H1 (cell line): ENCODE measurements around the gene CEP152. TPM values are rescaled to one million over a fixed set of nuclear protein-coding genes. Genes with fewer than 3 reads are reported as not detected.

Experiments used
- CBX8 ChIP-seq: fragments of 300-800, 300-1000 bp; sonication (generic); IDR thresholded peaks from 2 replicates; pipeline ENCODE4 v1.7.1; 2016; ENCODE audit warnings: low read depth, low read length, borderline replicate concordance
- CEBPB ChIP-seq: IDR thresholded peaks from 2 replicates; pipeline ENCODE4 v1.6.1; 2012; ENCODE audit warnings: low read depth, low read length
- EGR1 ChIP-seq: IDR thresholded peaks from 2 replicates; pipeline ENCODE4 v1.6.1; 2011; ENCODE audit warnings: low read depth, low read length, borderline replicate concordance
- EP300 ChIP-seq, 2 experiments: IDR thresholded peaks; 1 replicate in 1 of 2; 2 replicates in 1 of 2; pipeline ENCODE4 v1.6.1; 2011 to 2012; ENCODE audit warnings: low read depth in 2 of 2, low read length in 2 of 2, mild to moderate bottlenecking in 2 of 2, borderline replicate concordance in 1 of 2, inconsistent platforms in 1 of 2, moderate library complexity in 1 of 2
- JUN ChIP-seq: IDR thresholded peaks from 2 replicates; pipeline ENCODE4 v1.6.1; 2011; ENCODE audit warnings: low read depth, mild to moderate bottlenecking, improper control_type of control experiment, low read length
- KDM4A ChIP-seq: IDR thresholded peaks from one replicate; pipeline ENCODE4 v1.7.1; 2012; ENCODE audit warnings: low read depth, mild to moderate bottlenecking, moderate library complexity, low read length, inconsistent platforms; ENCODE audit not compliant: severe bottlenecking
- POLR2A ChIP-seq, 2 experiments: IDR thresholded peaks; 1 replicate in 1 of 2; 2 replicates in 1 of 2; pipeline ENCODE4 v1.6.1; 2011; ENCODE audit warnings: low read depth in 2 of 2, low read length in 2 of 2, mild to moderate bottlenecking in 2 of 2; ENCODE audit errors: control extremely low read depth in 1 of 2
- SP4 ChIP-seq: IDR thresholded peaks from 2 replicates; pipeline ENCODE4 v1.6.1; 2012; ENCODE audit warnings: low read length, inconsistent platforms
- TBP ChIP-seq: IDR thresholded peaks from 2 replicates; pipeline ENCODE4 v1.6.1; 2011; ENCODE audit warnings: low read depth, low read length, improper control_type of control experiment
- ZNF274 ChIP-seq: IDR thresholded peaks from 2 replicates; pipeline ENCODE4 v1.7.0; 2012; ENCODE audit warnings: low read length, borderline replicate concordance; ENCODE audit errors: extremely low read depth
- polyA plus RNA-seq, 7 experiments: library from polyadenylated mRNA; depleted of rRNA in 3 of 7; stranded (reverse) in 5 of 7; unstranded in 2 of 7; fragments of >200 nt in 5 of 7; fragments of 200-250 nt in 2 of 7; gene quantifications; 1 replicate in 5 of 7; 2 replicates in 1 of 7; 4 replicates in 1 of 7; pipeline versions ENCODE4 v1.2.1 to v1.2.3, GENCODE V29; 2011 to 2013; ENCODE audit warnings: missing spikeins in 2 of 7, mixed read lengths in 2 of 7
- total RNA-seq: library from RNA; stranded (reverse); fragmentation: NEBNext Ultra II Directional; extraction: Animal tissue kit (Norgen Biotek cat#: 25700); gene quantifications from 2 replicates; pipeline ENCODE4 v1.2.1, GENCODE V29; 2021

The CEP152 gene
- total and polyA plus RNA-seq, 2 of the 8 experiments (the other 6 are each of a cell fraction or from before 2014, with no cell fraction given): 1.4 to 16.2 TPM

GRCh38 chr15:48748535-48748934 is 62.3 kb downstream of the CEP152 start (continued):
- TF ChIP-seq SP4 (no peak), ZNF274 (no peak), EP300 (IDR thresholded peaks at IDR 0.05; ENCODE audit: borderline replicate concordance in 1 of 2, low read depth in 2 of 2, low read length in 2 of 2) (no peak), KDM4A (no peak), CEBPB (no peak), POLR2A (IDR thresholded peaks at IDR 0.05; ENCODE audit: control extremely low read depth in 1 of 2, low read depth in 2 of 2, low read length in 2 of 2) (no peak), EGR1 (no peak), TBP (no peak), JUN (no peak), CBX8 (no peak)
